ENCODE data around the gene HOXC13.

Gene HOXC13

GRCh38 chr12:53973236-53974042, 34.8 kb downstream of the HOXC13 start:
- TF ChIP-seq CTCF (IDR thresholded peaks at IDR 0.05; ENCODE audit: low read depth, low read length, missing control alignments): no peak
- H3K4me3 ChIP-seq (replicated peaks; ENCODE audit: low read depth, low read length): peak overlapping the region; percentile 47
- DNase-seq (ENCODE audit: extremely low read depth, low read depth): no peak

- TF ChIP-seq CTCF (IDR thresholded peaks at IDR 0.05; ENCODE audit: low read depth, low read length, missing control alignments): no peak
- peak within 1 kb of the TSS; percentile 47 for H3K4me3 ChIP-seq (replicated peaks; ENCODE audit: low read depth, low read length)
- no peak for DNase-seq (ENCODE audit: extremely low read depth, low read depth)
Observed at GRCh38 chr12:53974084-53975063, 35.7 kb downstream of the HOXC13 start, which contains the start of gene HOTAIR. Gene HOTAIR (minus strand): TSS chr12:53974954.

GRCh38 chr12:53975064-53975471, 36.4 kb downstream of the HOXC13 start:
- TF ChIP-seq CTCF (IDR thresholded peaks at IDR 0.05; ENCODE audit: low read depth, low read length, missing control alignments): no peak
- no peak for DNase-seq (ENCODE audit: extremely low read depth, low read depth)
- peak overlapping the region; percentile 47 for H3K4me3 ChIP-seq (replicated peaks; ENCODE audit: low read depth, low read length)

- TF ChIP-seq CTCF (IDR thresholded peaks at IDR 0.05; ENCODE audit: low read depth, low read length, missing control alignments): no peak
- DNase-seq (ENCODE audit: extremely low read depth, low read depth): no peak
- H3K4me3 ChIP-seq (replicated peaks; ENCODE audit: low read depth, low read length): no peak overlapping the region
Observed at GRCh38 chr12:53975479-53976152, 37.0 kb downstream of the HOXC13 start.

GRCh38 chr12:53976172-53976822, 37.7 kb downstream of the HOXC13 start:
- TF ChIP-seq CTCF (IDR thresholded peaks at IDR 0.05; ENCODE audit: low read depth, low read length, missing control alignments): no peak
- no peak overlapping the region for H3K4me3 ChIP-seq (replicated peaks; ENCODE audit: low read depth, low read length)
- DNase-seq (ENCODE audit: extremely low read depth, low read depth): peak; percentile 42
